Stimulated activated CD4-positive, alpha-beta T cell treated with anti-CD3 and anti-CD28 coated beads, TNF-alpha, amount 100 ng/mL, for 4 hours (primary cell): ENCODE data around the gene ACACB.
"Not testable (repeated sequence)": the region's sequence is repeated elsewhere in the genome, so short reads cannot be mapped to it uniquely, and the experiment has no call there.

Experiments
- DNase-seq, 3 experiments: peaks; one replicate each; pipeline ENCODE4 v3.0.0-alpha.2; 2020; ENCODE audit warnings: low read depth in 3 of 3

ACACB gene

DNA sequence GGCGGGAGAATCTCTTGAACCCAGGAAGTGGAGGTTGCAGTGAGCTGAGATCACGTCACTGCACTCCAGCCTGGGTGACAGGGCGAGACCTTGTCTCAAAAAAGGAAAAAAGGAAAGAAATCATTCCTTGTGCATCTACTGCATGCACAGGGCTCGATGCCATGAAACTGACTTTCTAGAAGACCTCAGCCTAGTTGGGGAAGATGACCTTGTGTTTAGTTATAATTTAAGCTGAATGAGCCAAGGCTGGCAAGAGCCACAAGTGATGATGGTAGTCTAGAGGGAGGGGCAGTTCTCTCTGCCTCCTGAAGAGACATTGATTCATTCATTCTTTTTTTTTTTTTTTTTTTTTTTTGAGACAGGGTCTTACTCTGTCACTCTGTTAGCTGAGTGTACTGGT is 24.2 kb downstream of the ACACB start:
- no peak for DNase-seq

DNA sequence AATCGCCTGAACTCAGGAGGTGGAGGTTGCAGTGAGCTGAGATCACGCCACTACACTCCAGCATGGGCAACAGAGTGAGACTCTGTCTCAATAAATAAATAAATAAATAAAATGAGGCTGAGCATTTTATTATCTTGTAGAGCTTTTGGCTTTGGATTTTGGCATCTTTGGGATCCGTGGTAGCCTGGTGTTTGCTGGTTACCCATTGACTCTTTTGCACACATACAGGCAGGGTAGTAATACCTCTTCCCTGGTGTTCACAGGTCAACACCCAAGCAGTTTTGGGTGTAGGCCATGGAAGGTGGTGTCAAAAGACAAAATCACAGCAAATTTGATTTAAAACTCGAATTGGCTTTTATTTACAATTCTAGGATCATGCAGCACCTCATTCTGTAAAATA is 27.8 kb downstream of the ACACB start:
- DNase-seq = no peak

DNA sequence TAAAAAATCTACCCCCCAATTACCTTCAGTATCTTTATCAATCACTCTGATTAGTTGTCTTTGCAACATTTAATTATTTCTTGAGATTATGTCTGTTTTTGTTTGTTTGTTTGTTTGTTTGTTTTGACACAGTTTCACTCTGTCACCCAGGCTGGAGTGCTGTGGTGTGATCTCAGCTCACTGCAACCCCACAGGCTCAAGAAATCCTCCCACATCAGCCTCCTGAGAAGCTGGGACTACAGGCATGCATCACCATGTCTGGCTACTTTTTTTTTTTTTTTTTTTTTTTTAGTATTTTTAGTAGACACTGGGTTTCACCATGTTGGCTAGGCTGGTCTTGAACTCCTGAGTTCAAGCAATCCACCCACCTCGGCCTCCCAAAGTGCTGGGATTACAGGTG is 30.7 kb downstream of the ACACB start:
- DNase-seq = not testable (repeated sequence)

DNA sequence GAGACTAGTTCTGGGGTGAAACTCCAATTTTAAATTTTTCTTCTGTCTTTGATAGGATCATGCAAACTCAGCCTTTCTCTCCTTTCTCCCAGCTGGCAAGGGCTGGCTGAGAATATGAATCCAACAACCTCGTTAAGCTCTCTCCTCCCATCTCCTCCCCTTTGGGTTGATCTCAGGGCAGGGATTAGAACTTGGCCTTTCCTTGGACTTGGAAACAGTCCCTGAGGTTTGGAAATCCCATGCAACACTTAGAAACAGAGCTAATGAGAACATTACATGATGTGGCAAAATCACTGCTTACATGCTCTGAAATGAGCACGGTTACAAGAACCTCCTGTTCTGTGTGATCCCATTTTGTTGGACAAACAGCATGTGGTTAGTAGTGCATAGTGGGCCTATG is 31.6 kb downstream of the ACACB start:
- DNase-seq = no peak

DNA sequence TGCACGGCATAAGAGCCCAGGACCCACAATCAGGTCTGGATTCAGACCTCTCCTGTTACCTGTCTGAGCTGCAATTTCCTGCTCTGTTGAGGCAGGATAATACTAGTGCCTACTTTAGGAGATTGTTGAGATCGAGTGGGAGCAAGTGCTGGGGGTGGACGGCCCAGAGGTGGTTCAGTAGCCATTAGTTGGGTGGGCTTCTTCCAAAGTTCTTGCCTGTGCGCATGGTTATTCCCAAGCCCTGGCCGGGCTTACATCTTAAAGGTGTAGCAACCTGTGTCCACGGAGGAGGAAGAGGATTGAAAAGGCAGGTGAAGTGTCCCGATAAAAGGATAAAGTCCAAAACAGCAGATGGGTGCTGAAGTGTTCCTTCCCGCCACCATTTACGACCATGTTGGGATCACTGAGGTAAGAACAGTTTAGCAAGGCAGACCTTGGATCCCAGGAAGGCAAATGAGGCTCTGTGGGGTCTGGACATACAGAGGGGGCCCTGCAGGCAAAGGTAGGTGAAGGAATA is 33.8 kb downstream of the ACACB start:
- DNase-seq = no peak

DNA sequence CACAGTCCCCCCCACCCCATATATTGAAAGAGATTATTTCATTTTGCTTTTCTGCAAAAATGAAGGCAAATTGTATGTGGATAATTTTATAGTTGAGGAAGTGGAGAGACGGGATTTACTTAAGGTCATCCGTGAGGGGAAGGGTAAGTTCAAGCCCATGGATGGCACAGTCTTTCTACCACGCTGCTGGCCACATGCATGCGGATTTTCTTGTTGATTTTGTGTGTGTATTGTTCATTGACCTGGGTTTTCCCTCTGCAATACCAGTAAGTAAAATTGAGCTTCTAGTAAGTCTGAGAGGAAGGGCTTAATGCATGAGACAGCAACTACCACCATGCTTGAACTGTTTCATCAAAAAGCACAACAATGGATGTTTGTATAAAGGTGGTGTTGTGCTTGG is 35.1 kb downstream of the ACACB start:
- DNase-seq = no peak

DNA sequence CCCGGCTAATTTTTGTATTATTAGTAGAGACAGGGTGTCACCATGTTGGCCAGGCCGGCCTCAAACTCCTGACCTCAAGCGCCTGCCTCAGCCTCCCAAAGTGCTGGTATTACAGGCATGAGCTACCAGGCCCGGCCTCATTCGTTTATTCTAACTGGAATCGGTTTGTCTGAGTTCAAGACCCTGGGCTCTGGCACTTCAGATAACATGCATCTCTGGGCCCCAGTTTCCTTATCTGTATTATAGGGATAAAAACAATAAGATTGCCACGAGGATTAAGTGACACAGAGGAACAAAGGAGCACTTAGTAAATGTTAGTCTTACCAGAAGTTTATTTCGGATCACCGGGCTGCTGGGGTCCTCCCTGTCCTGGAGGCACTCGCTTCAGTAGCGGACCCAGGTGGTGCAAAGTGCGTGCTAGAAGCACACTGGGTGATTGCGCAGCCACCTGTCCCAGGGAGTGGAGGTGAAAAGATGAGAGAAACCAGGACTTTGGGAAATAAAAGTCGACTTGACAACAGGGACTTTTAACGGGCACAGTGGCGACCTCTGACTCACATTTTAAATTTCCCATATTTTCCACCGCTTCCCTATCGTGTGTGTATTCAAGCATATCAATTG is 37.5 kb downstream of the ACACB start:
- no peak for DNase-seq

DNA sequence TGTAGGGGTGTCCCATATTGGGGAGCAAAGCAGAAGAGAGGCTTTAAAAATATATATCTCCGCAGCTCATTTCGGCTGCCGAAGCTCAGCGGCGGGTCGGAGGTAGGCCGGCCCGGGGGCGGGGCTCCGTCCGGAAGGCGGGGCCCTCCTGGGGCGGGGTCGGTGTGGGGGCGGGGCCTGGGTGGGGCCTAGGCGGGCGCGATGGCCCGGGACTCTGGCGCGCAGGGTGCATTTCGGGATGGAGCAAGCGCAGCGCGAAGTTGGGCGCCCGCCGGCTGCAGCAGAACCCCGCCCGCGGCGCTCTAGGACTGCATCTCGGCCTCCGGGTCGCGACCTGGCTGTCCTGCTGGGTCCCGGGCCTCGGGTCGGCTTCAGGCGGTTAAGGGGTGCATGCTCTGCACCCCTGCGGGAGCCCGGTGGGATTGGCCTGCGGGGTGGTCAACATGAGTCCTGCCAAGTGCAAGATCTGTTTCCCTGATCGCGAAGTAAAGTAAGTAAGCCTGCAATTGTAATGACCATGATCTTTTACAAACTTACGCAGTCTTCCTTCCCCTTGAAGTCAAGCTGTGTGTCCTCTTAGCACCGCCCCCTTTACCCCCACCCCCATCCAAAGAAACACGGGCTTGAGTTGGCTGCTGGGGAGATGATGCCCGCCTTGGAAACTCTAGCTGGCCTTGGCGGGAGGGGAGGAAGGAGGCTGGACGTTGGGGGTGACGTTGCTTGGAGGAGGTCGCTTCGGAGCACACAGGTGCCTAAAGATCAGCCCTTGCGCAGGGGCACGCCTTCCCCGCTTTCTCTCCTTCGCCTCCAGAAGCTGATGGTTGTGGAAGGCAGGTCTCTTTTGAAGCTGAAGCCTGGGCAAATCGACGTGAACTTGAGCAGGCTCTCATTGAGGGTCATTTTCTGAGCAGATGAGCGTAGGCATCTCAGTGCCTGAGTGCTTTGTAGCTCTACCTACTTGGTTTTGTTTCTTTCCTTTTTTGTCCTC is 38.4 kb downstream of the ACACB start:
- DNase-seq = peak; percentile 66 to 74 (median 67)

DNA sequence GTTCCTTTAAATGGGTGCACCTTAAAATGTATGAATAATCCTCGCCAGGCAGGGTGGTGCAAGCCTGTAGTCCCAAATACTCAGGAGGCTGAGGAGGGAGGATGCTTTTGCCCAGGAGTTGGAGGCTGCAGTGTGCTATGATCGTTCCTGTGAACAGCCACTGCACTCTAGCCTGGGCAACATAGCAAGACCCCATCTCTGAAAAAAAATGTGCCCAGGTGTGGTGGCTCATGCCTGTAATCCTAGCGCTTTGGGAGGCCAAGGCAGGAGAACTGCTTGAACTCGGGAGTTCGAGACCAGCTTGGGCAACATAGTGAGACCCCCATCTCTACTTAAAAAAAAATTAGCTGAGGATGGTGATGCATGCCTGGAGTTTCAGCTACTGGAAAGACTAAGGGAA is 39.6 kb downstream of the ACACB start:
- DNase-seq = no peak

DNA sequence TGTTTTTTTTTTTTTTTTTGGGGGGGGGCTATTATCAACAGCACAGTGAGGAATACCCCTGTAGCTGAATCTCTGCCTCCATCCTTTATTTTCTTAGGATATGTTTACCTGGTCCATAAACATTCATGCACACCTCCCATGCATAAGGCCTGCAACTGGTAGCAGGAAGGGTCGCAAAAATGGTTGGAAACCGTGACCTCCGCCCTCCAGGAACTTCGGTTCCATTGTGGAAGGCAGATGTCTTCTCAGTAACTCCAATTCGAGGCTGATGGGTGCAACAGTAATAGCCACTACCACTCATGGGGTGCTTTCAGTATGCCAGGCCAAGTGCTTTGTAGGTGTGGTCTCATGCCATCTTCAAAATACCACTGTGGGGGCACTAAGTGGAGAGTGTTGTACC is 40.2 kb downstream of the ACACB start:
- DNase-seq = no peak

DNA sequence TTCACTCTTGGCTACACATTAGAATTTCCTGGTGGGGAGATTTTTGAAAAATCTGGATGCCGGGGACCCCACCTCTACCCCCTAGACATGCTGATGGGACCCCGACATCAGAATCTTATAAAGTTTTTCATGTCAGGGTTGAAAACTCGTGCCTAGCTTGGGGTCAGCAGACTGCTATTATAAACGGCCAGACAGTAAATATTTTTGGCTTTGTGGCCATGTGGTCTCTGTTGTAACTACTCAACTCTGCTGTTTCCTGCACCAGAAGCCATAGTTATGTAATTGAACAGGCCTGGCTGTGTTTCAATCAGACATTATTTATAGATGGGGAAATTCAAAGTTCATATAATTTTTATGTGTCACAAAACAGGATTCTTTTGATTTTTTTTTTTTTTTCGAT is 41.6 kb downstream of the ACACB start:
- no peak for DNase-seq

DNA sequence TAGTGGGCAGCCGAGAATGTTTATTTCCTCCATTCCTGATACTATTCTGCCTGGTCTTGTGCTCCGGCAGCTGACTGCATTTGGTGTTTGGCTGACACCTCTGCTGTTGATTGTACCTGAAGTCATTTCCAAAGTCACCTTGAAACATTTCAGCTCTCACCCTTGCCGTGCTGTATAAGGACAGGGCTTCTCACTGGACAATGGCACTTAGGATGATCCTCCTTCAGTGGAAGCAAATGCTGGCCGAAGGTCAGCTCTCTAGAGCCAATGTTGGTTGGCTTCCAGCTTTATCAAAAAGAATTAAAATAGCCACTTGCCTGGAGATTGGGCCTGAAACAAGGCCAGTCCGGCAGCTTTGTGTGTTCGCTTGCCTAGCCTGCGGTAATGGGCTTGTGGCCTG is 44.0 kb downstream of the ACACB start:
- no peak for DNase-seq

DNA sequence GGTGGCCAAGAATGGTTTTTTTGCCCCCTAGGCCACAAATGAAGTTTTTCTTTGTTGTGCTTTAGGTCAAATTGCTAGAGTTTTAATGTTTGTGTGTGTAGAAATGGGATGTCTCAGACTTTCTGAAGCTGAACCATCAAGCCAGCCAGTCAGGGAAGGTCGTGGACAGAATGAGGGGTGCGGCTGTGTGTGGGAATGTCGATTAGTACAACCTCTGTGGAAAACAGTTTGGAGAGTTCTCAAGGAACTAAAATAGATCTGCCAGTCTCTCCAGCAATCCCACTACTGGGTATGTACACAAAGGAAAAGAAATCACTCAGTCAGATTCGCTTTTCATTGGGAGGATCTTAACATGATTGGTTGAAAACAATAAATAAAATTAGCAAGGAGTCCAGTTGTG is 44.5 kb downstream of the ACACB start:
- DNase-seq = no peak

DNA sequence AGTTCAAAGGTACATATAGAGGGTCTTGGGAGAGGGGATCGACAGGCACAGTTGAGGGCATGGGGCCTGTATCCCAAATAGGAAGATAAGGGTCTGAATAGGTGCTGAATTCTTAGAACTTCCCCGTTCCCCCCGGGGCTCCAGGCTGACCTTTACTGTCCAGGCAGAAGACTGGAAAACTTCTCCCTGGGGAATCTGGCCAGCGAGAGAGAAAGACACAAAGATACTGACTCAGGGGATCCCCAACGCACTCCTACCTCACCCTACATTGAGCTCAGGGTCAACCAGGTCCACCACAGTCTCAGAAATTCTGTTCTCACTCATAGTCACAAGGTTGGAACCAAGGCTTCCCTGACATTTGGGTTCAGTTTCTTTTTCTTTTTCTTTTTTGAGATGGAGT is 46.2 kb downstream of the ACACB start:
- DNase-seq = no peak

DNA sequence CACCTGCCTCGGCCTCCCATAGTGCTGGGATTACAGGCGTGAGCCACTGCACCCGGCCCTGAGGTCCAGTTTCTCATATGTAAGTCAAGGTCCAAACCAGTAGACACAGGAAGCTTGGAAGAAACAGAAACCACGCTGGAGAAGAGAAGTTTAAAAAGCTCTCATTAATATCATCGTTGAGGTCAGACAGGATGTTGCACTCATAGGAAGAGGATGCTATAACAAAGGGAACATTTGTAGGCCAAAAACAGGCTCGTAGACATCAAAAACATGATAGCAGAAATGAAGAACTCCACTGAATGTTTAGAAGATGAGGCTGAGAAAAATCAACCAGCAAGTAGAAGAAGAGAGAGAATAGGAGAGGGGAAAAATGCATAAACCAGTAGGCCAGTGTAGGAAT is 46.8 kb downstream of the ACACB start:
- no peak for DNase-seq

DNA sequence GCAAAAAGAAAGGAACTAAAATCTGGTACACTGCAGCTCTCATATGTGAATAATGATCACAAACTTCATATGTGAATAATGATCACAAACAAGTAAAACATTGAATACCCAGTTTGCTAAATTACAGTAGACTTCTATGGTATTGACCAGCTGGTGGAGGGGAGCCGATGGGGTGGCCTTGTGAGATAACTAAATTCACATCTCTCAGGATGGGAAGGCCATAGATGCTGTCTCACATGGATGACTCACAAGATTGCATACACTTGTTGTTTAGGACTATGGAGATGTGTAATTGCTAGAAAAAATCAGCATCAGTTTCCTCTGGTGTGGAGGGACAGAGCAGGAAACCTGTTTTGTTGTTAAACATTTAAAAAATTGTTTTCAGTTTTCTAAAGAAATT is 49.2 kb downstream of the ACACB start:
- no peak for DNase-seq

DNA sequence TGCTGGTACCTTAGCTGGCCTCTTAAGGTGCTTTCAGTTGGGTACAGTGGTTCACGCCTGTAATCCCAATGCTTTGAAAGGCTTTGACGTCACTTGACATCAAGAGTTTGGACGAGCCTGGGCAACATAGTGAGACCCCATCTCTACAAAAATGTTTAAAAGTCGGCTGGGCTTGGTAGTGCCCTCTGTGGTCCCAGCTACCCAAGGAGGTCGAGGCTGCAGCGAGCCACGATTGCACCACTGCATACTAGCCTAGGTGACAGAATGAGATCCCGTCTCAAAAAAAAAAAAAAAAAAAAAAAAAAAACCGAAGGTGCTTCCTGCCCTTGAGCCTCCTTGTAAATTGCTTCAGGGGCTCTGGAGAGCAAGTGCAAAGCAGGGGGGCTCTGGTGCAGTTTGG is 50.0 kb downstream of the ACACB start:
- no peak for DNase-seq

DNA sequence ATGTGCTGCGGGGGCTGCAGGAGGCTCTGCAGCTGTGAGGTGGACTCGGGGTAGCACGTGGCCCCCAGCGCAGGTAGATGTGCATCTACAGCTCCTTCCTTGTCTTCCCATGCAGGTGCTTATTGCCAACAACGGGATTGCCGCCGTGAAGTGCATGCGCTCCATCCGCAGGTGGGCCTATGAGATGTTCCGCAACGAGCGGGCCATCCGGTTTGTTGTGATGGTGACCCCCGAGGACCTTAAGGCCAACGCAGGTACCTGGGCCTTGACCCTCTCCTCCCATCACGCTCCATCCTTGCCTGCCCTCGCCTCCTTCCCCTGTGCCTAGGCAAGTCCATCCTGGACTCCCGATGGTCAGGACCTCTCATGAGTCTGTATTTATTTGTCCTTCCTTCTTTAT is 51.4 kb downstream of the ACACB start:
- DNase-seq = no peak

DNA sequence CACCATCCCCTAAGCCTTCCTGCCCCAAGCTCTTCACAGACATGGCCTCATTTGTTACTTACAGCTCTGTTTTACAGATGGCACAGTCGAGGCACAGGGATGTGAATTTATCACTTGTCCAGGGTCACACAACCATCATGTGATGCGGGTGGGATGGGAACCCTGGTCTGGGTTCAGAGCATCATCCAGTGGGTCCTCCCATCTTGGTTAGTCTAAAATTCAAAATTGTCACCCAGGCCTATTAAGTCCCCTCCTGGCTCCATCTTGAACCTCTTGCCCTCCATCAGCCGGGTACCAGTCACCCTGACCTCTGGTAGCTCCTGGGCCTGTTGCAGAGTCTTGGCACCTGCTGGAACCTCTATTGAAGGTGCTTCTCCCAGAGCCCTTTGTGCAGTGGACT is 52.9 kb downstream of the ACACB start:
- no peak for DNase-seq

DNA sequence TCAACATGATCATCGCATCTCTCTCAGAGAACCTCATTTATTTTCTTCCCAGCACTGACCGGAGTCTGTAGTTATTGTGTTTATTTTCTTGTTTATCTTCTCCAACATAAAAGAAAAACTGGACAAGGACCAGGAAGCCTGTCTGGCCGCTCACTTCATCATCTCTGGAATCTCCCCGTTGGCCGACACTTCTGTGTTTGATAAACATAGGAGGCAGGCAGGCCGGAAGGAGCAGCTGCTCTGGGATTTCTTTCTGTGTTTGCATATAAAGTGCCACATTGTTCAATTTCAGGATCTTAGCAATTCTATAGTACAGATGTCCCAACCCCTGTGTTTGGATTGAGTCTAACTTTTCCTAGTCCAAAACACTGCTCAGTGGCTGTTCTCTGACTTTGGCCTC is 53.3 kb downstream of the ACACB start:
- no peak for DNase-seq

DNA sequence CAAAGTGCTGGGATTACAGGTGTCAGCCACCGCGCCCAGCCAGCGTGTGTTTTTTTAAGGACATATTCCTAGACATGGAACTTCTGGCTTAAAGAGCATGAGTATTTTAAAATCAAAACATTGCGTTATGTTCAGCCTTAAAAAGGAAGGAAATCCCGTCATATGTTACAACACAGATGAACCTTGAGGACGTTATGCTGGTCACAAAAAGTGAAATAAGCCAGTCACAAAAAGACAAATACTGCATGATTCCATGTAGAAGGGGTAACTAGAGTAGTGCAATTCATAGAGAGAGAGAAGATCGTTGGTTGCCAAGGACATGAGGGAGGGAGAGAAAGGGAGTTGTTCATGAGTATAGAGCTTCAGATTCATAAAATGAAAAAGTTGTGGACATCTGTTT is 53.9 kb downstream of the ACACB start:
- no peak for DNase-seq

DNA sequence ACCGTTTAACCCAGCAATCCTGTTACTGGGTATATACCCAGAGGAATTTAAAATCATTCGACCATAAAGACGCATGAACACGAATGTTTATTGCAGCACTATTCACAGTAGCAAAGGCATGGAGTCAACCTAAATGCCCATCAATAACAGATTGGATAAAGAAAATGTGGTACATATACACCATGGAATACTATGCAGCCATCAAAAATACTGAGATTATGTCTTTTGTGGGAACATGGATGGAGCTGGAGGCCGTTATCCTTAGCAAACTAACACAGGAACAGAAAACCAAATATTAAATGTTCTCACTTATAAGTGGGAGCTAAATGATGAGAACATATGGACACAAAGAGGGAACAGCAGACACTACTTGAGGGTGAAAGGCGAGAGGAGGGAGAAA is 56.4 kb downstream of the ACACB start:
- DNase-seq = not testable (repeated sequence)
